ENCODE results near the gene BRD3.

- no peak for TF ChIP-seq POLR2A (IDR thresholded peaks at IDR 0.05; ENCODE audit: low read depth, low read length)
- TF ChIP-seq POLR2AphosphoS5 (IDR thresholded peaks at IDR 0.05; ENCODE audit: low read depth, low read length) = no peak
Observed at GRCh38 chr9:133980864-133981588, 86.8 kb downstream of the BRD3 start.

Measured in GM12892 (cell line).